ENCODE measurements around the gene GPAT2. TPM values are rescaled to one million over a fixed set of nuclear protein-coding genes. Genes with fewer than 3 reads are reported as not detected.

Gene GPAT2, protein sequence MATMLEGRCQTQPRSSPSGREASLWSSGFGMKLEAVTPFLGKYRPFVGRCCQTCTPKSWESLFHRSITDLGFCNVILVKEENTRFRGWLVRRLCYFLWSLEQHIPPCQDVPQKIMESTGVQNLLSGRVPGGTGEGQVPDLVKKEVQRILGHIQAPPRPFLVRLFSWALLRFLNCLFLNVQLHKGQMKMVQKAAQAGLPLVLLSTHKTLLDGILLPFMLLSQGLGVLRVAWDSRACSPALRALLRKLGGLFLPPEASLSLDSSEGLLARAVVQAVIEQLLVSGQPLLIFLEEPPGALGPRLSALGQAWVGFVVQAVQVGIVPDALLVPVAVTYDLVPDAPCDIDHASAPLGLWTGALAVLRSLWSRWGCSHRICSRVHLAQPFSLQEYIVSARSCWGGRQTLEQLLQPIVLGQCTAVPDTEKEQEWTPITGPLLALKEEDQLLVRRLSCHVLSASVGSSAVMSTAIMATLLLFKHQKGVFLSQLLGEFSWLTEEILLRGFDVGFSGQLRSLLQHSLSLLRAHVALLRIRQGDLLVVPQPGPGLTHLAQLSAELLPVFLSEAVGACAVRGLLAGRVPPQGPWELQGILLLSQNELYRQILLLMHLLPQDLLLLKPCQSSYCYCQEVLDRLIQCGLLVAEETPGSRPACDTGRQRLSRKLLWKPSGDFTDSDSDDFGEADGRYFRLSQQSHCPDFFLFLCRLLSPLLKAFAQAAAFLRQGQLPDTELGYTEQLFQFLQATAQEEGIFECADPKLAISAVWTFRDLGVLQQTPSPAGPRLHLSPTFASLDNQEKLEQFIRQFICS
- 12.5 and 21.7 TPM in 2 replicates for total RNA-seq

DNA sequence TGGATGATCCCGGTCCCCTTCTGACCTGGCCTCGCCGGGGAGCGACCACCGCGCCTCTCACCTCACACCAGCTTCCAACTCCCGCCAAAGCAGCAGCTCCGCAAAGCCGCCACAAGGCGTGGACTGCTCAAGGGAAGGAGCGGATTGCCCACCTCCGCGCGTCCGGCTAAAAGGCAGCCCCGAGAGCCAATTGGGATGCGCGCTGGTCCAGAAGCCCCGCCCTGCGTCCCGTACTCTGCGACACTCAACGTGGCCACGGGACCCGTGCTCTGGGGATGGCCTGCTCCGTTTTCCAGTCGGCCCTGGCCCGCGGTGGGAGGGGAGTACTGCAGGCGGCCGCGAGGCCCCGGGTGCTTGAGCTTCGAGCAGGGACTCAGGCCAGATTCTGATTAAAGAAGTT is at the start of gene GPAT2:
Gene GPAT2 (minus strand): TSS at position 125 of the 400 bp plus-strand sequence. CDS start 2,557 bp downstream, outside the sequence.

DNA sequence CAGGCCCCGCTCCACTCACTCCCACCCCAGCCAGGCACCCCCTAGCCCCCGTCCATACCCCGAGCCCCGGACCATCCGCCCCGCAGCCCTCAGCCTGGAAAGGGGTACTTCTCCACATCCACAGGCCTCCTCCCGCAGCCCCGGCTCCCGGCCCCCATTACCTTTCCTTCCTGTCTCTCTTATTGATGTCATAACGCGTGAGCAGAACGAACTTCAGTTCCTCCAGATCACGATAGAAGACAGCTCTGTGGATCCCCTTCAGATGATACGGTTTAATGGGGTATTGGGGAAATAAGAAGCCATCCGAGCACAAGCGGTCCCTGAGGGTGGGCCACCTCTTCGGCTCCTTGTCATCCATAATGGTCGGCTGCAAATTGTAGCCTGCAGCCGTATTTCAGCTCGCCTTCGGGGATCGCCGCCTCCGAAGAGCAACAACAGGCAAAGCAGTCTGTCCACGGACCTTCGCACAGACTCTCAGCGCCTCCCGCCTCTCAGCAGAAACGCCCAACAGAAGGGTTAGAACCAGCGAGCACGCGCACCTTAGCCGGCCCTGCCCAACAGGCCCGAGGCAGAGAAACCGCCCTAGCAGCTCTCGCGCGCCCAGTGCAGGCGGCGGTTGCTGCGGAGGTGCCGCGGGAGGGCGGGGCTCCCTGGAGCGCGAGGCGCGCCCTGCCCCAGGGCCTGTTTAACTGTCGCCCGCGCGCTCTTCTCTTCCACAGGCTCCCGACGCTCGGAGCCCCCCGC is 43.2 kb downstream of the GPAT2 start, which contains the start of gene ANKRD36C:
Gene ANKRD36C (minus strand): TSS at position 474 of the 744 bp plus-strand sequence. CDS start 116 bp downstream, at position 358.

Small RNA genes lying within 50 kb of the gene (small RNA-seq; reads per million reads assigned to genes)
- not detected for gene RN7SL210P

Other genes with a start within 250 kb of the GPAT2 start
- gene ANKRD36C, start 43.1 kb downstream of the GPAT2 start, total RNA-seq = 35.6 and 60.6 TPM in 2 replicates
- not detected in 2 replicates for gene ADRA2B, start 81.7 kb upstream of the GPAT2 start, total RNA-seq
- gene ASTL, start 103.6 kb upstream of the GPAT2 start, total RNA-seq = not detected in 2 replicates
- 0.37 and 0.78 TPM in 2 replicates for gene DUSP2, start 110.5 kb upstream of the GPAT2 start, total RNA-seq
- gene STARD7, start 173.9 kb upstream of the GPAT2 start, total RNA-seq = 143 and 186 TPM in 2 replicates
- gene TMEM127, start 231.1 kb upstream of the GPAT2 start, total RNA-seq = 19.5 and 22.7 TPM in 2 replicates
- 112 TPM in 2 replicates for gene CIAO1, start 231.3 kb upstream of the GPAT2 start, total RNA-seq